CD4-positive, alpha-beta T cell treated with Interleukin-17A for 1 hour (primary cell): ENCODE results near the gene LGALS7.
"Not testable (repeated sequence)": the region's sequence is repeated elsewhere in the genome, so short reads cannot be mapped to it uniquely, and the experiment has no call there.

Experiments used
- DNase-seq: peaks from one replicate; pipeline ENCODE4 v3.0.0-alpha.2; 2020

Gene LGALS7

GRCh38 chr19:38799104-38799503, 25.8 kb upstream of the LGALS7 start:
- DNase-seq: no peak

DNA sequence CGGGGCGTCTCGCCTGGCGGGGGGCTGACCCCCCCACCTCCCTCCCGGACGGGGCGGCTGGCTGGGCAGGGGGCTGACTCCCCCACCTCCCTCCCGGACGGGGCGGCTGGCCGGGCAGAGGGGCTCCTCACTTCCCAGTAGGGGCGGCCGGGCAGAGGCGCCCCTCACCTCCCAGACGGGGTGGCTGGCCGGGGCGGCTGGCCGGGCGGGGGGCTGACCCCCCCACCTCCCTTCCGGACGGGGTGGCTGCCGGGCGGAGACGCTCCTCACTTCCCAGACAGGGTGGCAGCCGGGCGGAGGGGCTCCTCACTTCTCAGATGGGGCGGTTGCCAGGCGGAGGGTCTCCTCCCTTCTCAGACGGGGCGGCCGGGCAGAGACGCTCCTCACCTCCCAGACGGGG, 24.5 kb upstream of the LGALS7 start:
- DNase-seq: not testable (repeated sequence)

GRCh38 chr19:38796154-38796553, 22.8 kb upstream of the LGALS7 start:
- no peak for DNase-seq

GRCh38 chr19:38795549-38795948, 22.2 kb upstream of the LGALS7 start:
- no peak for DNase-seq

DNA sequence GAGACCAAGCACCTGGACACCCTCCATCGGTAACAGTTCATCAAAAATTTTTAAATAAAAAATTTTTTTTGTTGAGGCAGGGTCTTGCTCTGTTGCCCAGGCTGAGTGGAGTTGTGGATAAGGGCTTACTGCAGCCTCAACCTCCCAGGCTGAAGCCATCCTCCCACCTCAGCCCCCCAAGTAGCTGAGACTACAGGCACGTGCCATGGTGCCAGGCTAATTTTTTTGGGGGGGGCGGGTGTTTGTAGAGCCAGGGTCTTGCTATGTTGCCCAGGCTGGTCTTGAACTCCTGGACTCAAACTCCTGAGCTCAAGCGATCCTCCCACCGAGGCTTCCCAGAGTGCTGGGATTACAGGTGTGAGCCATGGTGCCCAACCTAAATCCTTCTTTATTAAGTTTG, 20.4 kb upstream of the LGALS7 start:
- DNase-seq: no peak

GRCh38 chr19:38793177-38793576, 19.9 kb upstream of the LGALS7 start:
- no peak for DNase-seq

- peak; percentile 35 for DNase-seq
Observed at GRCh38 chr19:38792250-38793111, 19.2 kb upstream of the LGALS7 start.

DNA sequence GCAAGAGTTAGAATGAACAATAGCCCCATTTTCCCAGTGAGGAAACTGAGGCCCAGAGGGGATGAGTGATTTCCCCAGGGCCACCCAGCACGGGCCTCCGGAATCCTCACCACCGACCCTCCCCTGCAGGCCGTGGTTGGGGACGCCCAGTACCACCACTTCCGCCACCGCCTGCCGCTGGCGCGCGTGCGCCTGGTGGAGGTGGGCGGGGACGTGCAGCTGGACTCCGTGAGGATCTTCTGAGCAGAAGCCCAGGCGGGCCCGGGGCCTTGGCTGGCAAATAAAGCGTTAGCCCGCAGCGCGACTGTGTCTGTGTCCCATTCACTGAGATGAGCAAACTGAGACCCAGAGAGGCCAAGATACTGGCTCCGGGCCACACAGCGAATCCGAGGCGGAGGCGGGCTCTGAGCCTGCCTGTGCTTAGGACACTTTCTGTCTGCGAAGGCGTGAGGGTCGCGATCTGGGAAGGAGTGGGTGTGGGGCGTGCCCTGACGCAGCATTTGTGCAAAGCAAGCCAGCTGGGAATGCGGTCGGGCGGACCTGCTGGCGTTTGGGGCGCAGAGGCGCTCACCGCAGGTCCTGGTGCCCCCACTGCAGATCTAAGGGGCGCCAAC, 18.2 kb upstream of the LGALS7 start:
- DNase-seq: not testable (repeated sequence)

DNA sequence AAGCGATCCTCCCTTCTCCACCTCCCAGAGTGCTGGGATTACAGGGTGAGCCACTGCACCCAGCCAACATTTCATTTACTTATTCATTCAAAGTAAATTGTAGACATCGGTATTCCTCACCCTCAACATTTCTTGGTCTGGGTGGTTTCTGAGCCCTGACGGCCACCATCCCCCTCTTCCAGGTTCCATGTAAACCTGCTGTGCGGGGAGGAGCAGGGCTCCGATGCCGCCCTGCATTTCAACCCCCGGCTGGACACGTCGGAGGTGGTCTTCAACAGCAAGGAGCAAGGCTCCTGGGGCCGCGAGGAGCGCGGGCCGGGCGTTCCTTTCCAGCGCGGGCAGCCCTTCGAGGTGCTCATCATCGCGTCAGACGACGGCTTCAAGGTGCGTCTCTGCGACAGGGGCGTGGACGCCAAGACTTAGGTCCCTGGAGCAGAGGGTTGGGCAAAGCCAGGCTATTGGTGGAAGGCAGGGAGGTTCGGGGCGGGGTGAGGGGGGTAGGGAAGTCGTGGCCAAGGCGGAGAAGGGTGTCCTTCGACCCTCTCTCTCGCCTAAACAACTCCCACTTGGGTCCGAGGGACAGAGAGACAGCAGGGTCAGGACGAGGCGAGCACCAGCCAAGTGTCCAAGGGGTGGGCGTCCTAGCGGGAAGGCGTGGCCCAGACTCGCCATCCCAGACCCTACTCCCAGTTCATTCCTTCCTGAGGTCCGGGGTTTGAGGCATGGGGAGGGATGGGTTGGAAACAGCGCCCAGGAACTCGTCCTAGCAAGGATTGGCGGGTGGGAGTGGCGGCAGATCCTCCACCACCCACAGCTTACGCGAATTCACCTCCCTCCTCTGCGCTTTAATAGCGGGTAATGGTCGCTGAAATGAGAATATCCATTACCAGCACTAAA, 17.4 kb upstream of the LGALS7 start:
- DNase-seq: not testable (repeated sequence)

DNA sequence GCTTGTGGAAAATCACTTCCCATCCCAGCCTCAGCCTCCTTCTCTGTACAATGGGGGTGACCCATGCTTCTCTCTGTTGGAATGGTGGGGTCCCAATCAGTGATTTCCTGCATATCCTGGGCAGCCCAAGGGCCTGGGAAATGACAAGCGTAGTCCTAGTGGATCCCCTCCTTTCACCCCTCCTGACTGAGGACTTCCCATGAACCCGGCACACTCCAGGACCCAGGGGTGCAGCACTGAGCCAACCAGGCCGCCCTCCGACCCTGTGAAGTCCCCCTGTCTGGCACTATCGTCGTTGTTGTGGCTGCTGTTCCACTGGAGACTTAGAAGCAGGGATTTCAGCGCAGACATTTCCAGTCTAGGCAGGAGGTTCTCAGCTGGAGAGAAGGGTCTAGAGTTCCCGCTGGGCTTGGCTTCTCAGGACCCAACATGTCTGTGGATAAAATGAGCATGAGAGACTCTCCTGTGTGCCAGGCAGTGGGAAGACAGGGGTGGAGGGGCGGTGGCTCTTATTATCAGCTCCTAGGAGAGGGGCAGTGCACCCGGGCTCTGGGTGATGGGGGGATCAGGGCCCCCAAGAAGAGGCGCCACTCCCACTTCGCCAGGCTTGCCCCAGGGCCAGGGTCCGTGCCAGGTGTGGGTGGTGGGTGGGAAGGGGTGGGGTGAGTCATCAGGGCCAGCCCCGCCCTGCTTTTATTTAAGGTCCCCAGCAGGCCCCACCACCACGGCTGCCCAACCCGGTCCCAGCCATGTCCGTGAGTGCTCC, 15.3 kb upstream of the LGALS7 start, which contains the start of gene LGALS7B:
Gene LGALS7B, plus strand, starts transcription at position 723 of the 766 bp plus-strand sequence. Its CDS starts 27 bp downstream, at position 750.
- no peak for DNase-seq

- DNase-seq: no peak
Observed at GRCh38 chr19:38786572-38787265, 13.4 kb upstream of the LGALS7 start.

GRCh38 chr19:38786061-38786460, 12.7 kb upstream of the LGALS7 start:
- DNase-seq: not testable (repeated sequence)

DNA sequence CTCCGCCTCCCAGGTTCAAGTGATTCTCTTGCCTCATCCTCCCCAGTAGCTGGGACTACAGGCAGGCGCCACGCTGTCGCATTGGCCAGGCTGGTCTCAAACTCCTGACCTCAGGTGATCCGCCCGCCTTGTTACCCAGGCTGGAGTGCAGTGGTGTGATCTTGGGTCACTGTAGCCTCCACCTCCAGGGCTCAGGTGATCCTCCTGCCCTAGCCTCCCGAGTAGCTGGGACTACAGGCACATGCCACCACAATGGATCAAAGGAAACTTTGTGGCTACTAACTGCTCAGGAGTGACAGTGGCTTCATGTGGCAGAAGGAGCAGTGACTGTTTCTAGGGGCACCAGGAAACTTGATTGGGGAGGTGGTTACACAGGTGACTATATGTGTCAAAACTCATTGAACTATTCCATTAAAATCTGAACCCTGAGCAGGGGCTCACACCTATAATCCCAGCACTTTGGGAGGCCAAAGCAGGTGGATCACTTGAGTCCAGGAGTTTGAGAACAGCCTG, 11.9 kb upstream of the LGALS7 start:
- no peak for DNase-seq

GRCh38 chr19:38784224-38784623, 10.9 kb upstream of the LGALS7 start:
- DNase-seq: no peak

DNA sequence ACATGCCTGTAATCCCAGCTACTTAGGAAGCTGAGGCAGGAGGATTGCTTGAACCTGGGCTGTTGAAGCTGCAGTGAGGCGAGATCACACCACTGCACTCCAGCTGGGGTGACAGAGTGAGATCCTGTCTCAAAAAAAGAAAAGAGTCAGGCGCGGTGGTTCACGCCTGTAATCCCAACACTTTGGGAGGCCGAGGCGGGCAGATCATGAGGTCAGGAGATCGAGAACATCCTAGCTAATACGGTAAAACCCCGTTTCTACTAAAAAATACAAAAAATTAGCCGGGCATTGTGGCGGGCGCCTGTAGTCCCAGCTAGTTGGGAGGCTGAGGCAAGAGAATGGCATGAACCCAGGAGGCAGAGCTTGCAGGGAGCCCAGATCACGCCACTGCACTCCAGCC, 8.9 kb upstream of the LGALS7 start:
- not testable (repeated sequence) for DNase-seq

GRCh38 chr19:38781058-38781457, 7.7 kb upstream of the LGALS7 start:
- no peak for DNase-seq

DNA sequence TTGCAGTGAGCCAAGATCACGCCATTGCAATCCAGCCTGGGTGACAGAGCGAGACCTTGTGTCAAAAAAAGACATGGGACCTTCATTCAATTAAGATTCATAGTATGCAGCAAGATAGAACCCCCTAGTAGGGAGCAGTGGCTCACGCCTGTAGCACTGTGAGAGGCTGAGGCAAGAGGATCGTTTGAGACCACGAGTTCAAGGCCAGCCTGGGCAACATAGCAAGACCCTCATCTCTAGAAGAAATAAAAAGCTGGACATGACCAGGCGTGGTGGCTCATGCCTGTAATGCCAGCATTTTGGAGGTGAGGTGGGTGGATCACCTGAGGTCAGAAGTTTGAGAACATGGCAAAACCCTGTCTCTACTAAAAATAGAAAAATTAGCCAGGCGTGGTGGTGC, 7.1 kb upstream of the LGALS7 start:
- DNase-seq: no peak

DNA sequence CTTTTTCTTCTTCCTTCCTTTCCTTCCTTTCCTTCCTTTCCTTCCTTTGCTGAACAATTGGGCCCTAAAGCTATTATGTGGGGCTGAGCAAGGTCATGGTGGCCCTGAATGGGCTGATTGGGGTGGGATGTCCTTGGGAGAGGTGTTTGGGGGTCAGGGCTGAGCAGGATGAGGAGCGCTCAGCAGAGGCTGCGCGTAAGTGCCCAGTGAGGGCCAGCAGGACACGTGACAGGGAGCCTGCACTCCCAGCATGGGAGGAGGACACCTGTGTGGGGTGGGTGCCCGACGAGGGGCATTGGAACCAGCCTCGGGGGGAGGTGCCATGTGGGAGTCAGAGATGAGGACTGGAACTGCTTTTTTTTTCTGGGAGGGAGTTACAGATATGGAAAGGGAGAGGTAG, 5.4 kb upstream of the LGALS7 start:
- no peak for DNase-seq

- DNase-seq: no peak
Observed at GRCh38 chr19:38774181-38774950, 1.0 kb upstream of the LGALS7 start.

DNA sequence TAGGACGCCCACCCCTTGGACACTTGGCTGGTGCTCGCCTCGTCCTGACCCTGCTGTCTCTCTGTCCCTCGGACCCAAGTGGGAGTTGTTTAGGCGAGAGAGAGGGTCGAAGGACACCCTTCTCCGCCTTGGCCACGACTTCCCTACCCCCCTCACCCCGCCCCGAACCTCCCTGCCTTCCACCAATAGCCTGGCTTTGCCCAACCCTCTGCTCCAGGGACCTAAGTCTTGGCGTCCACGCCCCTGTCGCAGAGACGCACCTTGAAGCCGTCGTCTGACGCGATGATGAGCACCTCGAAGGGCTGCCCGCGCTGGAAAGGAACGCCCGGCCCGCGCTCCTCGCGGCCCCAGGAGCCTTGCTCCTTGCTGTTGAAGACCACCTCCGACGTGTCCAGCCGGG, 1.7 kb downstream of the LGALS7 start:
- not testable (repeated sequence) for DNase-seq

DNA sequence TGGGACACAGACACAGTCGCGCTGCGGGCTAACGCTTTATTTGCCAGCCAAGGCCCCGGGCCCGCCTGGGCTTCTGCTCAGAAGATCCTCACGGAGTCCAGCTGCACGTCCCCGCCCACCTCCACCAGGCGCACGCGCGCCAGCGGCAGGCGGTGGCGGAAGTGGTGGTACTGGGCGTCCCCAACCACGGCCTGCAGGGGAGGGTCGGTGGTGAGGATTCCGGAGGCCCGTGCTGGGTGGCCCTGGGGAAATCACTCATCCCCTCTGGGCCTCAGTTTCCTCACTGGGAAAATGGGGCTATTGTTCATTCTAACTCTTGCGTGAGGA, 2.4 kb downstream of the LGALS7 start:
- DNase-seq: not testable (repeated sequence)
